ENCODE measurements around the gene CAPN2.

GRCh38 chr1:223712194-223712849, at the start of gene CAPN2:
- TF ChIP-seq, protein P1, sequence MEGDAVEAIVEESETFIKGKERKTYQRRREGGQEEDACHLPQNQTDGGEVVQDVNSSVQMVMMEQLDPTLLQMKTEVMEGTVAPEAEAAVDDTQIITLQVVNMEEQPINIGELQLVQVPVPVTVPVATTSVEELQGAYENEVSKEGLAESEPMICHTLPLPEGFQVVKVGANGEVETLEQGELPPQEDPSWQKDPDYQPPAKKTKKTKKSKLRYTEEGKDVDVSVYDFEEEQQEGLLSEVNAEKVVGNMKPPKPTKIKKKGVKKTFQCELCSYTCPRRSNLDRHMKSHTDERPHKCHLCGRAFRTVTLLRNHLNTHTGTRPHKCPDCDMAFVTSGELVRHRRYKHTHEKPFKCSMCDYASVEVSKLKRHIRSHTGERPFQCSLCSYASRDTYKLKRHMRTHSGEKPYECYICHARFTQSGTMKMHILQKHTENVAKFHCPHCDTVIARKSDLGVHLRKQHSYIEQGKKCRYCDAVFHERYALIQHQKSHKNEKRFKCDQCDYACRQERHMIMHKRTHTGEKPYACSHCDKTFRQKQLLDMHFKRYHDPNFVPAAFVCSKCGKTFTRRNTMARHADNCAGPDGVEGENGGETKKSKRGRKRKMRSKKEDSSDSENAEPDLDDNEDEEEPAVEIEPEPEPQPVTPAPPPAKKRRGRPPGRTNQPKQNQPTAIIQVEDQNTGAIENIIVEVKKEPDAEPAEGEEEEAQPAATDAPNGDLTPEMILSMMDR (IDR thresholded peaks at IDR 0.05; ENCODE audit: low read depth, low read length): peak; percentile 25
- TF ChIP-seq POLR2A (IDR thresholded peaks at IDR 0.05; ENCODE audit: extremely low read depth, insufficient read length): peak; percentile 53
